HL-60 (cell line): ENCODE results near the gene MRPS25.

ENCODE experiments used
- GABPA ChIP-seq: IDR thresholded peaks from 2 replicates; pipeline ENCODE4 v1.6.1; 2012; ENCODE audit warnings: low read depth
- TF ChIP-seq, protein P1 (sequence below): IDR thresholded peaks from one replicate; pipeline ENCODE4 v1.5.1; 2011; ENCODE audit warnings: low read length, control low read depth, inconsistent platforms; ENCODE audit not compliant: insufficient read depth

DNA sequence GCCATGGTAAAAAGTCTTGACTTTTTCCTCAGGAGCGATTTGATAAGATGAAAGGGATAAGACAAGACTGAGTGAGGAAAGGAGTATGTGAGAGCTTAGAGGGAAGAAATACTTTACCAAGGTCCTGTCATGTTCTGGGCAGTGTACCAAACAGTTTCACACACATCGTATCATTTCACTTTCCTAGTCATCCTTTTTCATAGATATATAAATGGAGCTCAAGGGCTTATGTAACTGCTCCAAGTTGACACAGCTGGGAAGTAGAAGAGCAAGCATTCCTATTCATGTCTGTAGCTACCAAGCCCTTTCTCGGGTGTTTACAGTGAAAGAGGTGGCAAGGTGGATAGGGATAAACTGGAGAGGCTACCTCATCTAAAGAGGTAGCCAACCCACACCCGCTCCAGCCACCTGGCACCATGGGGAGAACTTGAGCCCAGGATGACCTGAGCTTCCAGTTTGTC is 57.4 kb downstream of the MRPS25 start:
- no peak for TF ChIP-seq GABPA
- TF ChIP-seq, protein P1, sequence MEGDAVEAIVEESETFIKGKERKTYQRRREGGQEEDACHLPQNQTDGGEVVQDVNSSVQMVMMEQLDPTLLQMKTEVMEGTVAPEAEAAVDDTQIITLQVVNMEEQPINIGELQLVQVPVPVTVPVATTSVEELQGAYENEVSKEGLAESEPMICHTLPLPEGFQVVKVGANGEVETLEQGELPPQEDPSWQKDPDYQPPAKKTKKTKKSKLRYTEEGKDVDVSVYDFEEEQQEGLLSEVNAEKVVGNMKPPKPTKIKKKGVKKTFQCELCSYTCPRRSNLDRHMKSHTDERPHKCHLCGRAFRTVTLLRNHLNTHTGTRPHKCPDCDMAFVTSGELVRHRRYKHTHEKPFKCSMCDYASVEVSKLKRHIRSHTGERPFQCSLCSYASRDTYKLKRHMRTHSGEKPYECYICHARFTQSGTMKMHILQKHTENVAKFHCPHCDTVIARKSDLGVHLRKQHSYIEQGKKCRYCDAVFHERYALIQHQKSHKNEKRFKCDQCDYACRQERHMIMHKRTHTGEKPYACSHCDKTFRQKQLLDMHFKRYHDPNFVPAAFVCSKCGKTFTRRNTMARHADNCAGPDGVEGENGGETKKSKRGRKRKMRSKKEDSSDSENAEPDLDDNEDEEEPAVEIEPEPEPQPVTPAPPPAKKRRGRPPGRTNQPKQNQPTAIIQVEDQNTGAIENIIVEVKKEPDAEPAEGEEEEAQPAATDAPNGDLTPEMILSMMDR, result no peak
